Skin epidermis (tissue), 12 donors: ENCODE results near the gene HIPK3.
"Not testable (repeated sequence)": the region's sequence is repeated elsewhere in the genome, so short reads cannot be mapped to it uniquely, and the experiment has no call there.

Experiments
- H3K27ac ChIP-seq, 21 experiments: fragments of 200-600 bp; sonication (generic) in 11 of 21; one replicate each; pipeline ENCODE4 v1.5.0; 2020; ENCODE audit warnings: mild to moderate bottlenecking in 3 of 21, inconsistent platforms in 2 of 21, moderate library complexity in 2 of 21
- H3K4me3 ChIP-seq, 7 experiments: fragments of 200-600 bp; sonication (generic) in 2 of 7; one replicate each; pipeline ENCODE4 v1.5.0; 2020; ENCODE audit warnings: inconsistent platforms in 2 of 7, mild to moderate bottlenecking in 2 of 7, moderate library complexity in 1 of 7

The HIPK3 gene

DNA sequence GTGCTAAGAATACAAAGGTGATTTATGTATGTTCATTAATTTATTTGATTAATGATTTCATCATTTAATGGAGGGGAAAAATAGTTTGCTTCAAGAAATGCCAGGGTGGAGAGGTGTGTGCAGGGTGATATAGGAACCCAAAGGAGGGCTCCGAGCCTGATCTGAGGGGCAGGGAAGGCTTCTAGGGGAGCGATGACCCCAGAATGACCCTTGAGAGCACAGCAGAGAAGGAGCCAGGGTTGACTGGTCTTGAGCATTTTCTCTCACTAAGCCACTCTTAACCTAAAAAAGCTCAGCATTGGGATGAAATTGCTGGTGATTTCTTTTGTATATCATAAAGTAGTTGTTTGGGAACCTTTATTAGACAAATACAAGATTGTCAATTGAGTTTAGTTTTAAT, 35.1 kb downstream of the HIPK3 start:
- no peak overlapping the region for H3K27ac ChIP-seq

DNA sequence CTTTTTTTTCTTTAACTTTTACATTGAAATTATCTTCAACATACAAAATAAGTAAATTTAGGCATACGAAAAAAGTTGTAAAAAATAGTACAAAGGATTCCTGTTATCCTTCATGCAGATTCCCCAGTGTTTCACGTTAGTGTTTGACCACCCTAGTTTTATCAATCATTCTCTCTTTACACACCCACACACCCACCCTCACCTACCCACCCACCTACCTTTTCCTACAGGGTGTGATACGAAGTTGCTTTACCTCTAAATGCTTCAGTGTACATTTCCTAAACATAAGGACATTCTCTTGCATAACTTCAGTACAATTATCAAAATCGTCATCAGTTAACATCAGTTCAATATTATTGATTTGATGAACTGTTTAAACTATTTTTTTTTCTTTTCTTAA, 37.0 kb downstream of the HIPK3 start:
- Histone ChIP-seq H3K27ac (no peak overlapping the region), H3K4me3 (no peak overlapping the region)

More for the DNA sequence above, 35.1 kb downstream of the HIPK3 start:
- H3K4me3 ChIP-seq = no peak overlapping the region

DNA sequence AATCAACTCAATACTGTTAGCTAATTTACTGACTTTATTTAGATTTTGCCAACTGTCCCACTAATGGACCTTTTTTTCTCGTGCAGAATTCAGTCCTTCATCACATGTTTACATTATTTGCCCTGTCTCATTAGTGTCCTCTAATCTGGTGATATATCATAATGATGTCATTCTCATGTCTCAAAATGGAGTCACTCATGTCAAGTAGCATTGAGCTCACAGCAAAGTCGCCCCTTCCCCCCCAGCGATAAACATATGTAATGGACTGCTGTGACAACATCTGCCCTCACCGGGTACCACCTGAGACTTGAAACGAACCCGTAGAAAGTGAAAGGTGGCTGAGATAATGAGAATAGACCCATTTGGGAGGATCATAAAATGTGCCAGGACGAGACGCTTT, 37.6 kb downstream of the HIPK3 start:
- no peak overlapping the region for H3K4me3 ChIP-seq
- no peak overlapping the region for H3K27ac ChIP-seq

DNA sequence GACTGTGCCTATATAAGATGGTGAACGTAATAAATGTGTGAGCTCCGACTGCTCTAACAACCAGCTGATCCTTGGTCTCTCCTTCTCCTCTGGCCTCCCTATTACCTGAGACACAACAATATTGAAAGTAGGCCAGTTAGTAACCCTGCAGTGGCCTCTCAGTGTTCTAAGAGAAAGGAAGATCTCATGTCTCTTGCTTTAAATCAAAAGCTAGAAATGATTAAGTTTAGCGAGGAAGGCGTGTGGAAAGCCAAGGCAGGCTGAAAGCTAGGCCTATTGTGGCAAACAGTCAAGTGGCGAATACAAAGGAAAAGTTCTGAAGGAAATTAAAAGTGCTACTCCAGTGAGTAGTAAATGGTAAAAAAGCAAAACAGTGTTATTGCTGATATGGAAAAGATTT, 39.5 kb downstream of the HIPK3 start:
- no peak overlapping the region for H3K27ac ChIP-seq
- H3K4me3 ChIP-seq = no peak overlapping the region

DNA sequence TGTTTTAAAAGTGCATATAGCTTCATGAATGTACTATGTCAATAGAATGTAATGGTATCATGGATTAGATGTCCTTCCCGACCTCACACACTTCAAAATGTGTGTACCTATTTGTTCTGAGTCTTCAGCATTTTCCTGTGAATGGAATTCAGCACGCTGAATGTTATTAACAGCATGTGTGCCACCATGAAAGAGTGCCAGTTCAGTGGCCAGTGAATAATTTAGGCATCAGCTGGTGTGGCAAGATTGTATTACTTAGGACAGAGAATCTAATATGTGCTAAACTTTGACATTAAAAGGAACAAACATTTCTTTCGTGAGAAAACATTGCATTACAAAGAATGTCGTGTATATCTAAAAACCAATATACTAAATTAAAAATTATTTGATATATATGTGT, 46.4 kb downstream of the HIPK3 start:
- H3K4me3 ChIP-seq = no peak overlapping the region
- H3K27ac ChIP-seq = no peak overlapping the region

DNA sequence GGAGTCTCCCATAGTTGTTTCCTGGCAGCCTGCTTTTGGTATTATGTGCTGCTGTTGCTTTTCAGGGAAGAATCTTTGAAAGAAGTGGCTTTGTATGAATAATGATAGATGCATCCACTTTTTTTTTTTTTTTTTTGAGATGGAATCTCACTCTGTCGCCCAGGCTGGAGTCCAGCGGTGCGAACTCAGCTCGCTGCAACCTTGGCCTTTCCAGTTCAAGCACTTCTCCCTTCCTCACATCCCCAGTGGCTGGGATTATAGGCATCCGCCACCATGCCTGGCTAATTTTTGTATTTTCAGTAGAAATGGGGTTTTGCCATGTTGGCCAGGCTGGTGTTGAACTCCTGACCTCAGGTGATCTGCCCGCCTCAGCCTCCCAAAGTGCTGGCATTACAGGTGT, 49.6 kb downstream of the HIPK3 start:
- H3K4me3 ChIP-seq, H3K27ac ChIP-seq: not testable (repeated sequence)

DNA sequence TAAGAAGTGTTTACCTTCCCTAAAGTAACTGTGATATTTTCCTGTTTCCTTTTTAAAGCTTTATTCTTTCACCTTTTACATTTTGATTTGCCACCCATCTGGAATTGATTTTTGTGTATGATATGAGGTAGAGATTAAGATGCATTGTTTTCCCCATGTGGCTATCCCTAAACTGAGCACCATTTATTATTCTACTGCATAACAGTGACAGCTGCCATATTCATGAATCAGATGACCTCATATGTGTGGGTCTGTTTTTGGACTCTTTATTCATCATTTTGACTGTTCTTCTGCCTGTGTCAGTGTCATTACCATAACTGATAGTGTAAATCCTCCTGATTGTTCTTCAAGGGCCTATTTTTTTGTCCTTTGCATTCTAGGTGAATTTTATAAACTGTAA, 50.8 kb downstream of the HIPK3 start:
- Histone ChIP-seq H3K27ac (no peak overlapping the region), H3K4me3 (no peak overlapping the region)

DNA sequence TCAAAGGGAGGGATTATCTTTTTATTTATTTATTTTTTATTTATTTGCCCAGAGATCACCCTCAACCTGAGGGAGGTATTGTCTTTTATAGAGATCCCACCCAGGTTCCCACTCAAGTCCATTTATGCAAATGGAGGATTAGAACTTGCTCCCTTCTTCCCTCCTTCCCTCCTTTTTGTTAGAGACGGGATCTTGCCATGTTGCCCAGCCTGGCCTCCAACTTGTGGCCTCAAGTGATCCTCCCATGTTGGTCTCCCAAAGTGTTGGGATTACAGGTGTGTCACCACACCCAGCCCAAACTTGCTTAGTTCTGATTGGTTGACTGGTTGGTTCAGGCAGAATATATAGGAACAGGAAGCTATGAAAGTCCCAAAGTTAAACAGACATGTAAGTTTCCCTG, 51.9 kb downstream of the HIPK3 start:
- no peak overlapping the region for H3K4me3 ChIP-seq
- no peak overlapping the region for H3K27ac ChIP-seq

DNA sequence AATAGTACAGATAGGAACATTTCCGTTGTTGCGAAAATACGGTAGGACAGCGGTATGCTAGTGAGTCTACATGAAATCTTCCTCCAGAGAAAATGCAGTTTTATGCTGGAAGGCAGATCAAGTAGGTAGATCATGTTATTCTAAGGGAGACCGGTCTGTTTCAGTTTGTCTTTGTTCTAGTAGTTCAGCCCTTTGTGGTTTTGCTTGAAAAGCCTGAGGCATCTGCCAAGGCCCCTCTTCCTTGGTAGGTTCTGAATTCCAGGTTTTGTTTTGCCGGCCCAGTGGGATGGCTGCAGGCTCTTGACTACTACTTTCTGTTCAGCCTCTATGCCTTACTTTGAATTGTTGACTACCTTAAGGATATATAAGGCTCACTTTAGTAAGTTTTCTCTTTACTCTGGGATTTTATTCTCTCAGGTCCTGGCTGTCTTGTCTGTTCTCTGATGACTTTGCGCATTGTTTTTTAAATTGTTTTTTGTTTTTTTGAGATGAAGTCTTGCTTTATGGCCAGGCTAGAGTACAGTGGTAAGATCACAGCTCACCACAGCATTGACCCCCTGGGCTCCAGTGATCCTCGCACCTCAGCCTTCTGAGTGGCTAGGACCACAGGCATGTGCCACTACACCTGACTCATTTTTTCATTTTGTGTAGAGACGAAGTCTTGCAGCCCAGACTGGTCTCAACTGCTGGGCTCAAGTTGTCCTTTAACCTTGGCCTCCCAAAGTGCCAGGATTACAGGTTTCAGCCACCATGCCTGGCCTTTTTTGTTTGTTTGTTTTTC, 53.7 kb downstream of the HIPK3 start:
- Histone ChIP-seq H3K27ac (no peak overlapping the region), H3K4me3 (no peak overlapping the region)

DNA sequence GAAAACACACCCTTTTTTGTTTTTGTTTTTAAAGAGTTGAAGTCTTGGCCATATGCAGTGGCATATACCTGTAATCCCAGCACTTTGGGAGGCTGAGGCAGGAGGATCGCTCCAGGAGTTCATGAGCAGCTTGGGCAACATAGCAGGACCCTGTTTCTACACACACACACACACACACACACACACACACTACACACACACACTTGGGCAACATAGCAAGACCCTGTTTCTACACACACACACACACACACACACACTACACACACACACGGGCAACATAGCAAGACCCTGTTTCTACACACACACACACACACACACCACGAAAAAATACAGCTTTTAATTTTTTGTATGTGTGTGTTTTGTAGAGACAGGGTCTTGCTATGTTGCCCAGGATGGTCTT, 54.5 kb downstream of the HIPK3 start:
- Histone ChIP-seq H3K4me3 (no peak overlapping the region), H3K27ac (no peak overlapping the region)

DNA sequence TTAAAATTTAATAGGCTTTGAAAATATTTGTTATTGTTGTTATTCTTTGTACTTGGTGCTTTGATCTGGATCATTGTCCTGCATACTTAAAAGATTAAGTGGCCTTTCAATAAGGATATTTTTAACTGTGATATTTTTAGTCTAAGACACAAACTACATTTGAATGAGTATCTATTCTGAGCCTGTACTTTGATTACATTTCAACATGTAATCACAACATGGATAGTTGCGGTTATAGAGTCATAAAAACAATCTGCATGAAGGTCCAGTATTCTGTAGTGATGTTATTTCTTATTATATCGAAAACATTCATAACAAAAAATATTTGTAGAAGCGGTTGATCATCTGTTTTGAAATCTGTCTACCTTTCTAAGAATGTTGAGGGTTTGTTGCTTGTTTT, 58.6 kb downstream of the HIPK3 start:
- no peak overlapping the region for H3K4me3 ChIP-seq
- H3K27ac ChIP-seq = no peak overlapping the region

DNA sequence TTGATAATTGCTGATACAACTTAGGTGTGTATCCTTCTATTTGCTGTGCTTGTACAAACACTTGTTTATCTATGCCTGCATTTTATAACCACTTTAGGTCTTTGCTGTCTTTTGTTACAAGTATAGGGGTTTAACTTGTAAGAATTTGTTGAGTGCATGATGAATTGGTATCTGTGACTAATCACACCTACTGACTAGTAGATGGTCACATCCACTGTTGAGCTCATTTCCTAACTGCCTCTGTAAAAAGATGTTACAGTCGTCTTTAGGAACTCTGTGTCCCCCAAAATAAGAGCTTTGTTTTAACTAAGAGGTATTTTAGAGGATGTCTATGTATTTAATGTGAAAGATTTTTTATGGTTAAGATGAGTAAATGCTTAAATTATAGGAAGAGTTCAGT, 60.5 kb downstream of the HIPK3 start:
- Histone ChIP-seq H3K27ac (no peak overlapping the region), H3K4me3 (no peak overlapping the region)

DNA sequence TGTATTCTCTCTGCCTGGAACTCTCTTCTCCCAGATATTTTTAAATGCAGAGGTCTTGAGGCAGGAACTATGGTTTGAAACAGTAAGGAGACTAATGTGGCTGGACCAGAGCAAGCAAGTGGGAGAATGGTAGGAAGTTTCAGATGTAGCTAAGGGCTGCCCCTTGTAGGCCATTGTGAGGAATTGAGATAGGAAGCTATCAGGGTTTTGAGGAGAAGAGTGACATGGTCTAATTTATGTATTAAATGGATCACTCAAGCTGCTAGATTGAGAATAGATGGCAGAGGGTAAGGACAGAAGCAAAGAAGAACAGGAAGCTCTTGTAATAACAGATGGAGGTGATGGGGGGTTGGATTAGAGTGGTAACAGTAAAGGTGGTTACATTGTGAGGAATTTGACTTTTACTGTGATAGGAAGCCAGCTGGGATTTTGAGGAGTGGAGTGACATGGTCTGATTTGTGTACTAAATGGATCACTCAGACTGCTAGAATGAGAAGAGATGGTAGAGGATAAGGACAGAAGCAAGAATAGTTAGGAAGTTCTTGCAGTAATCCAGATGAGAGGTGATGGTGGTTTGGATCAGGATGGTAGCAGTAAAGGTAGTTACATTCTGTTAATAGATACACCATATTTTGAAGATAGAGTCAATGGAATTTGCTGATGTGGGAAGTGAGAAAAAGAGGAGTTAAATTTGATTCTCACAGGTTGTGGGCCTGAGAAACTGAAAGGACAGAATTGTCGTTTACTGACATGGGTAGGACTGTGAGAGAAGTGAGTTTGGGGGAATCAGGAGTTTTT, 63.0 kb downstream of the HIPK3 start:
- H3K4me3 ChIP-seq = no peak overlapping the region
- H3K27ac ChIP-seq = no peak overlapping the region

DNA sequence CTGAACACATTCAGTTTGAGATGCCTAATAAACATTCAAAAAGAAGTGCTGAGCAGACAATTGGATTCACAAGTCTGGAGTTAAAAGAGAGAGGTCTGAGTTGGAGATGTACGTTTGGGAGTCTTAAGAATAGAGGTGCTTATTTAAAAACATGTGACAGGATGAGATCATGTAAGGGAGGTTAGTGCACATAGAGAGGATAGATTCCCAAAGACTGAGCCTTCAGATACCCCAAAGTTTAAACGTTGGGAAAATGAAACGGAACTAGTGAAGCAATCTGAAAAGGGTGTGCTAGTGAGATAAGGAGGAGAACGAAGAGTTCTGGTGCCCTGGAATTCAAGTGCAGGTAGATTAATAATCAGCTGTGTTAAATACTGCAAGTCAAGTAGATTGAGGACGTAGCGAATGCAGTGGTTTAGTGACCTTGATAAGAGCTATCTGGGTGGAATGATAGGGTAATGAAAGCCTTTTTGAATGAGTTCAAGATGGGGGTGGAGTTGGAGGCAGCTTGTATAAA, 63.7 kb downstream of the HIPK3 start:
- H3K27ac ChIP-seq = no peak overlapping the region
- H3K4me3 ChIP-seq = no peak overlapping the region

DNA sequence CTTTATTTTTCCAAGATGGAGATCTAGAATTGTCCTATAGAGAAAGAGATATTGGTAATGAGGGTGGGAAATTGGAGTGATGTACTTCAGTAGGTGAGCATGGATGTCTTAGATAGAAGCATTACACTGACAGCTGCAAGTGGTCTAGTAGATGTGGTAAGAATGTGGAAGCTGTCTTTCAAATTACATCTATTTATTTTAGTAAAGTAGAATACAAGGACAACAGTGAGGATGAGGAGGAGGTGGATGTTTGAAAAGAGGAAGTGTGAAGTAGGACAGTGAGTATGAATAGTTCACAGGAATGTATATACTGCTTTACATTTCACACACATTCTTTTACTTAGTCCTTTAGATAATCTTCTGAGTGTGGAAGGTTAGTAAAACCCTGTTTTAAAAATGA, 64.2 kb downstream of the HIPK3 start:
- no peak overlapping the region for H3K4me3 ChIP-seq
- H3K27ac ChIP-seq = no peak overlapping the region

DNA sequence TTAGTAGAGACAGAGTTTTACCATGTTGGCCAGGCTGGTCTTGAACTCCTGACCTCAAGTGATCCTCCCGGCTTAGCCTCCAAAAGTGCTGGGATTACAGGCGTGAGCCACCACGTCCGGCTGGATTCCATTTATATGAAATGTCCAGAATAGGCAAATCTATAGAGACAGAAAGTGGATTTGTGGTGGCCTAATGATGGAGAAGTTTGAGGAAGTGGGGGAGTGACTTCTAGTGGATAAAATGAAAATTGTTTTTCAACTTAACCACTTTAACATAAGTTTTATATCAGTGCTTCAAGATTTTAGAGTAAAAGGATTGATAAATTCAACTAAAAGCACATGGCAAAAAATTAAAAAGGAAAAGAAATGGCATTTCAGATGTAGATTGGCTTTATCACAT, 66.2 kb downstream of the HIPK3 start:
- no peak overlapping the region for H3K27ac ChIP-seq

DNA sequence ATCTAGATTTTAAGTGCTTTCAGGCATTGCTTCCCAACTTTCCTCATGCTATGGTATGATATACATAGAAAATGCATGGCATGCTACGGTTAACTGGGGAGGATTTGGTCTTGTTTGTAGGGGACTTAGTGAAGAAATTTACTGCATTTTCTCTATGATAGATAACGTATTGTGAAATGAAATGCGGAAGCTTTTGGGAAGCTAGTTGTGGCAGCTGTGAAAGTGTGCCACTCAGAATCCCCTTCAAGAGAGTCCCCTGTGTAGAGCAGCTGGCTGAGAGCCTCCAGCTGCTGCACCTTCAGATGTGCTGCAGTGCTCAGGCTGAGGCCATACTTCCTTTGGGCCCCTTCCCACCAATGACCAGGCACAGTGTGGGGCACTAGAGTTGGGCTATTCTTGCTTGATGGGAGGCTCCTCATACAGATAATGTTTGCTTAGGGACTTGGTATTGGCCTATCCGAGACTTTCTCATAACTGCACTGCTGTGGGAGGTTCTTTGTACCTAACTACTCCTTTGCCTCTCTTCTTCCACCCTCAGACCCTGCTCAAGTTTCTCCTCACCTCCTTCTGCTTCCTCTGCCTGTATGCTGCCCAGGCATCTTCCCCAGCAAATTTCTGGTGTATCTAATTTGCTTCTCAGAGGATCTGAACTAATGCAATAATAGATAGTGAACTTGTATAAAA, 67.3 kb downstream of the HIPK3 start:
- Histone ChIP-seq H3K27ac (peak overlapping the region in 2 of 21 experiments; percentile 2 to 10), H3K4me3 (no peak overlapping the region)

More for the DNA sequence above, 66.2 kb downstream of the HIPK3 start:
- no peak overlapping the region for H3K4me3 ChIP-seq

DNA sequence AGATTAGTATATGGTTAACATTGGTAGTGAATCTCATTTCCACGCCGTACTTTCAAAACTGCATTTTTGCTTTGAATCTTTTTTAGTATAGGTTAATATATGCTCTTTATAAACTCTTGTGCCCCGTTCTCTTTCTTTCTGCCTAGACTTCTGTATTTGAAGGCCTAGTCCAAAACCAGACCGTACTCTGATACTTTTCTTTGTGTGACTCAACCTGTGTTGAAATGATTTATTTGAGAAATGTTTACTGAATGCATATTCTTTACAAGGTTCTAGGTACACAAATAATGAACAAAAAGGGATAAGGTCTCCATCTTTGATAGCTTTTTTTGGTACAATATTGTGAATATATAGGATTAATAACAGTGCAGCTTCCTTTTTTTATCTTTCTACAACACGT, 68.3 kb downstream of the HIPK3 start:
- no peak overlapping the region for H3K4me3 ChIP-seq
- H3K27ac ChIP-seq = no peak overlapping the region

DNA sequence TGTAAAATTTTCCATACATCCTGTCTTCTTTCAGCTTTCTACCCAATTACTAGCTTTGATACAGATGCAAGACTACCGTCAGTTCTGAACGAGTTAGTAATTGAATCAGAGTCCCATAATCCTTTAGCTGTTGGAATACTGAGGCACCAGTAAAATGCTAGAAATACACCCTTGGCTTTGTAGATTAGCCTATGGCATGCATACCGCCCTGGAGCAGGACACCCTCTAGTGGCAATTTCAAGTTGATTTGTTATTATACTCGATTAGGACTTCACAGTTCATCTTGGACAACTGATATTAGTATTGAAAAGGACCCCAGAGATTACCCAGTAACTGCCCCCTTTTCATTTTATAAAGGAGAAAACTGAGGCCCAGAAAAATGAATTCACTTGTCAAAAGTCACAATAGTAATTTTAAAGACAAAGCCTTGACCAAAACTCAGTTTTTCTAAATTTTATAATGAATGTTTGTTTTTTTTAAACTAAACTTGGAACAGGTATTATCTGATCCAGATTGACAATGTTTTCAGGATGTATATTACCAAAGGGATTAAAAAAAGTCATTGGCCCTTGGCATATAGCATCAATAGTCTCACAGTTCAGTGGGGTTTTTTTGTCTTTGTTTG, 72.6 kb downstream of the HIPK3 start:
- Histone ChIP-seq H3K4me3 (no peak overlapping the region), H3K27ac (no peak overlapping the region)

DNA sequence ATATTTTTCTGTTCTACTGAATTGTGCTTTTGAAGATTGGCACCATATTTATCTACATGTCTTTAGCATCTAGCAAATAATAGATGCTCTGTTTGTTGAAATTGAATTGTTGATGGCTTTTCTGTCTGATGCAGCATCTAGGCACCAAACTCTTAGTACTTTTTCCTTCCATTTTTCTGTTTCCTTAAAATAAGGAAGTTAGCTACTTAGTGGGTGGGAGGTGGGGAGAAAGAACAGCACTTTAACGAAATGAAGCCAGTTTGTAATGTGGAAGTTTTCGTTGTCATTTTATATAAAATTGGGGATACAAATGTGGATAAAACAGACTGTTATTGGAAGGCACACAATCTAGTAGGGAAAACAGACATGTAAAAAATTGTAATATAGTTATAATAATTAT, 76.6 kb downstream of the HIPK3 start:
- Histone ChIP-seq H3K27ac (no peak overlapping the region), H3K4me3 (no peak overlapping the region)
